Tibial artery (tissue), 4 donors: ENCODE data around the gene DUT.

Experiments used
- DNase-seq, 2 donors: peaks; one replicate each; pipeline ENCODE4 v3.0.0-alpha.2; 2019
- H3K27ac ChIP-seq, 2 donors: fragments of 200-600 bp; sonication (generic) in 1 of 2; 1 replicate in 1 of 2; 2 replicates in 1 of 2; pipeline ENCODE4 v1.5.1; 2018 to 2019; ENCODE audit warnings: mild to moderate bottlenecking in 1 of 2
- H3K27me3 ChIP-seq, 2 donors: fragments of 200-600 bp; sonication (generic) in 1 of 2; one replicate each; pipeline versions ENCODE4 v1.5.1 to v1.6.0; 2016 to 2019
- H3K36me3 ChIP-seq, 3 donors: fragments of 200-600 bp; sonication (generic) in 2 of 3; one replicate each; pipeline ENCODE4 v1.5.1; 2016 to 2019; ENCODE audit warnings: mild to moderate bottlenecking in 2 of 3
- H3K4me1 ChIP-seq, 4 donors: fragments of 200-600 bp; sonication (generic) in 2 of 4; 1 replicate in 3 of 4; 2 replicates in 1 of 4; pipeline ENCODE4 v1.5.1; 2016 to 2019
- H3K4me3 ChIP-seq, 2 donors: fragments of 200-600 bp; sonication (generic) in 1 of 2; 1 replicate in 1 of 2; 2 replicates in 1 of 2; pipeline ENCODE4 v1.5.1; 2018 to 2019; ENCODE audit warnings: mild to moderate bottlenecking in 2 of 2
- H3K9me3 ChIP-seq, 3 donors: fragments of 200-600 bp; sonication (generic) in 1 of 3; one replicate each; pipeline ENCODE4 v1.5.1; 2016 to 2019
- intact Hi-C: fragments of 100-400 bp; cut with DNase I; formaldehyde crosslinking; loops from one replicate; pipeline ENCODE4 v1.15.0; 2023; ENCODE audit warnings: low total_unique reads
- TF ChIP-seq, protein P1 (sequence below), 2 experiments: fragments of 200-600 bp in 1 of 2; fragments of 450-650 bp in 1 of 2; IDR thresholded peaks; one replicate each; pipeline ENCODE4 v1.5.1; 2017 to 2019; ENCODE audit warnings: antibody characterized with exemption in 2 of 2, mild to moderate bottlenecking in 1 of 2, moderate library complexity in 1 of 2

DUT gene

GRCh38 chr15:48306639-48307038, 24.6 kb upstream of the DUT start:
- intact Hi-C loops, result no loop called here
- no peaks in the 10 kb centered on the region for H3K27me3 ChIP-seq
- no peaks in the 10 kb centered on the region for H3K4me1 ChIP-seq
- no peak overlapping the region for H3K27ac ChIP-seq
- no peaks in the 10 kb centered on the region for H3K36me3 ChIP-seq
- H3K4me3 ChIP-seq, result no peak overlapping the region
- no peaks in the 10 kb centered on the region for H3K9me3 ChIP-seq
- TF ChIP-seq, protein P1, sequence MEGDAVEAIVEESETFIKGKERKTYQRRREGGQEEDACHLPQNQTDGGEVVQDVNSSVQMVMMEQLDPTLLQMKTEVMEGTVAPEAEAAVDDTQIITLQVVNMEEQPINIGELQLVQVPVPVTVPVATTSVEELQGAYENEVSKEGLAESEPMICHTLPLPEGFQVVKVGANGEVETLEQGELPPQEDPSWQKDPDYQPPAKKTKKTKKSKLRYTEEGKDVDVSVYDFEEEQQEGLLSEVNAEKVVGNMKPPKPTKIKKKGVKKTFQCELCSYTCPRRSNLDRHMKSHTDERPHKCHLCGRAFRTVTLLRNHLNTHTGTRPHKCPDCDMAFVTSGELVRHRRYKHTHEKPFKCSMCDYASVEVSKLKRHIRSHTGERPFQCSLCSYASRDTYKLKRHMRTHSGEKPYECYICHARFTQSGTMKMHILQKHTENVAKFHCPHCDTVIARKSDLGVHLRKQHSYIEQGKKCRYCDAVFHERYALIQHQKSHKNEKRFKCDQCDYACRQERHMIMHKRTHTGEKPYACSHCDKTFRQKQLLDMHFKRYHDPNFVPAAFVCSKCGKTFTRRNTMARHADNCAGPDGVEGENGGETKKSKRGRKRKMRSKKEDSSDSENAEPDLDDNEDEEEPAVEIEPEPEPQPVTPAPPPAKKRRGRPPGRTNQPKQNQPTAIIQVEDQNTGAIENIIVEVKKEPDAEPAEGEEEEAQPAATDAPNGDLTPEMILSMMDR (IDR thresholded peaks at IDR 0.05), result no peak
- DNase-seq, result no peak

DNA sequence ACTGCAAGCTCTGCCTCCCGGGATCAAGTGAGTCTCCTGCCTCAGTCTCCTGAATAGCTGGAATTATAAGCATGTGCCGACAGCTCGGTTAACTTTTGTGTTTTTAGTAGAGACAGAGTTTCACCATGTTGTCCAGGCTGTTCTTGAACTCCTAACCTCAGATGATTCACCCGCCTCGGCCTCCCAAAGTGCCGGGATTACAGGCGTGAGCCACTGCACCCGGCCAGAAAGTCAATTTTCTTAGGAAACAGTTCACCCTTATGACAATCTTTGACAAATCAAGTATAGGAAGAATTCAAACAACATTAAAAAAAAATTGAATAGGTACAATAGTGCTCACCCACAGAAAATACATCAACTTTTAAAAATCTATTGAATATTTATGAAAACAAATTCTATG, 23.6 kb upstream of the DUT start:
- TF ChIP-seq, protein P1 (IDR thresholded peaks at IDR 0.05), result no peak
- no peak for DNase-seq
- no peaks in the 10 kb centered on the region for H3K4me1 ChIP-seq
- intact Hi-C loops, result no loop called here
- no peak overlapping the region for H3K27ac ChIP-seq
- H3K9me3 ChIP-seq, result no peaks in the 10 kb centered on the region
- H3K4me3 ChIP-seq, result no peak overlapping the region
- no peaks in the 10 kb centered on the region for H3K27me3 ChIP-seq
- H3K36me3 ChIP-seq, result no peaks in the 10 kb centered on the region

- TF ChIP-seq, protein P1 (IDR thresholded peaks at IDR 0.05), result no peak
Observed at GRCh38 chr15:48309740-48310139, 21.5 kb upstream of the DUT start.

DNA sequence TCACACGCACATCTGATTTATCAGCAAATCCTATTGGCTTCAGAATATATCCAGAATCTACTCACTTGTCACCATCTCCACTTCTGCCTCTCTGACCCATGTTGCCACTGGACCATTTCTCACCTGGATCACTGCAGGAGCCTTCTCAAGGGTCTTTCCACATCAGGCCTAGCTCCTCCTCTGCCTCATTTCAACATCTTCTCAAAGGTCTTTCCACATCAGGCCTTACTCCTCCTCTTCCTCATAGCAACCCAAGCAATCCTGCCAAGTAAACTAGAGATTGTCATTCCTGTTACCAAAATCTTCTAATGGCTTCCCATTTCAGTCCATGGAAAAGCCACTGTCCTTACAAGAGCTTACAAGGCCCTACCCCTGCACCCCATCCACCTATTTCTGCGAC, 18.0 kb upstream of the DUT start:
- no peaks in the 10 kb centered on the region for H3K4me1 ChIP-seq
- no peak overlapping the region for H3K4me3 ChIP-seq
- intact Hi-C loops, result no loop called here
- TF ChIP-seq, protein P1 (IDR thresholded peaks at IDR 0.05), result no peak
- no peak overlapping the region for H3K27ac ChIP-seq
- H3K27me3 ChIP-seq, result no peaks in the 10 kb centered on the region
- no peaks in the 10 kb centered on the region for H3K36me3 ChIP-seq
- H3K9me3 ChIP-seq, result no peaks in the 10 kb centered on the region
- DNase-seq, result no peak

More at GRCh38 chr15:48309740-48310139, 21.5 kb upstream of the DUT start:
- H3K36me3 ChIP-seq, result no peaks in the 10 kb centered on the region
- intact Hi-C loops, result no loop called here
- H3K27me3 ChIP-seq, result no peaks in the 10 kb centered on the region
- no peak for DNase-seq
- no peaks in the 10 kb centered on the region for H3K9me3 ChIP-seq
- H3K4me1 ChIP-seq, result no peaks in the 10 kb centered on the region
- no peak overlapping the region for H3K27ac ChIP-seq
- H3K4me3 ChIP-seq, result no peak overlapping the region

- no peaks in the 10 kb centered on the region for H3K36me3 ChIP-seq
- TF ChIP-seq, protein P1 (IDR thresholded peaks at IDR 0.05), result no peak
- H3K4me3 ChIP-seq, result no peak overlapping the region
- no peaks in the 10 kb centered on the region for H3K4me1 ChIP-seq
- H3K9me3 ChIP-seq, result no peaks in the 10 kb centered on the region
- intact Hi-C loops, result no loop called here
- H3K27me3 ChIP-seq, result no peaks in the 10 kb centered on the region
- H3K27ac ChIP-seq, result no peak overlapping the region
- no peak for DNase-seq
Observed at GRCh38 chr15:48315041-48315440, 16.2 kb upstream of the DUT start.

GRCh38 chr15:48317221-48317620, 14.0 kb upstream of the DUT start:
- TF ChIP-seq, protein P1 (IDR thresholded peaks at IDR 0.05), result no peak
- intact Hi-C loops, result no loop called here
- DNase-seq, result no peak
- Histone ChIP-seq H3K27me3 (no peaks in the 10 kb centered on the region), H3K4me1 (no peaks in the 10 kb centered on the region), H3K27ac (no peak overlapping the region), H3K36me3 (no peaks in the 10 kb centered on the region), H3K4me3 (no peak overlapping the region), H3K9me3 (no peaks in the 10 kb centered on the region)
